GM23338 (cell line): ENCODE data around the gene CRTC3. TPM values are rescaled to one million over a fixed set of nuclear protein-coding genes. Genes with fewer than 3 reads are reported as not detected.

Experiments used
- ATAC-seq: fragments of 200-7000 bp; cut with Tn5 transposase; 3 replicates; pipeline ENCODE4 v1.9.1; 2020
- DNase-seq: peaks from one replicate; pipeline ENCODE4 v3.0.0-alpha.2; 2015; ENCODE audit warnings: low spot score
- H2AFZ ChIP-seq: fragments of 200-600 bp; sonication (generic); 2 replicates; pipeline ENCODE4 v1.8.0; 2016; ENCODE audit warnings: antibody characterized with exemption, mild to moderate bottlenecking, moderate library complexity
- H3F3A ChIP-seq: fragments of 200-600 bp; sonication (generic); replicated peaks from 2 replicates; pipeline ENCODE4 v1.8.0; 2017; ENCODE audit warnings: antibody characterized with exemption, mixed run types, low read depth
- H3K27ac ChIP-seq: fragments of 200-600 bp; sonication (generic); 2 replicates; pipeline ENCODE4 v1.6.1; 2016; ENCODE audit warnings: low read depth
- H3K27me3 ChIP-seq: fragments of 200-600 bp; sonication (generic); 2 replicates; pipeline ENCODE4 v1.8.0; 2016; ENCODE audit warnings: mild to moderate bottlenecking, mixed run types, moderate library complexity; ENCODE audit not compliant: insufficient read depth
- H3K36me3 ChIP-seq: fragments of 200-600 bp; sonication (generic); 2 replicates; pipeline ENCODE4 v1.8.0; 2016; ENCODE audit warnings: mild to moderate bottlenecking; ENCODE audit not compliant: insufficient read depth
- H3K4me1 ChIP-seq: fragments of 200-600 bp; sonication (generic); 2 replicates; pipeline ENCODE4 v1.8.0; 2016; ENCODE audit warnings: mild to moderate bottlenecking, moderate library complexity; ENCODE audit not compliant: insufficient read depth
- H3K4me2 ChIP-seq: fragments of 200-600 bp; sonication (generic); 2 replicates; pipeline ENCODE4 v1.7.1; 2017; ENCODE audit warnings: mixed run types
- H3K4me3 ChIP-seq: fragments of 200-600 bp; sonication (generic); 2 replicates; pipeline ENCODE4 v1.6.1; 2016; ENCODE audit warnings: mixed run types
- H3K79me2 ChIP-seq: fragments of 200-600 bp; sonication (generic); replicated peaks from 2 replicates; pipeline ENCODE4 v1.8.0; 2017; ENCODE audit warnings: mild to moderate bottlenecking; ENCODE audit not compliant: insufficient read depth
- H3K9me2 ChIP-seq: fragments of 200-600 bp; sonication (generic); 2 replicates; pipeline ENCODE4 v1.8.0; 2017; ENCODE audit not compliant: insufficient read depth
- H4K20me1 ChIP-seq: fragments of 200-600 bp; sonication (generic); replicated peaks from 2 replicates; pipeline ENCODE4 v1.8.0; 2017; ENCODE audit warnings: mild to moderate bottlenecking; ENCODE audit not compliant: insufficient read depth
- H3K27ac Mint-ChIP-seq: 2 replicates; pipeline ENCODE4 v1.8.0; 2020; ENCODE audit warnings: inconsistent platforms, mild to moderate bottlenecking, moderate library complexity, mixed read lengths
- H3K27me3 Mint-ChIP-seq: 3 replicates; pipeline ENCODE4 v1.8.0; 2022; ENCODE audit warnings: low read depth, mild to moderate bottlenecking, moderate library complexity, mixed read lengths, inconsistent platforms; ENCODE audit not compliant: insufficient read depth, poor library complexity
- H3K36me3 Mint-ChIP-seq: 3 replicates; pipeline ENCODE4 v1.8.0; 2021; ENCODE audit warnings: low read depth, mild to moderate bottlenecking, inconsistent platforms, moderate library complexity, mixed read lengths
- H3K4me1 Mint-ChIP-seq: 3 replicates; pipeline ENCODE4 v1.8.0; 2020; ENCODE audit warnings: mild to moderate bottlenecking, inconsistent platforms, mixed read lengths
- H3K4me3 Mint-ChIP-seq: 3 replicates; pipeline ENCODE4 v1.8.0; 2021; ENCODE audit warnings: moderate library complexity, mild to moderate bottlenecking, inconsistent platforms, mixed read lengths
- H3K9me3 Mint-ChIP-seq: 3 replicates; pipeline ENCODE4 v1.8.0; 2020; ENCODE audit warnings: moderate library complexity, mild to moderate bottlenecking, inconsistent platforms, mixed read lengths
- CREB1 ChIP-seq: fragments of 250-450 bp; sonication (Bioruptor Pico); IDR thresholded peaks from 2 replicates; pipeline ENCODE4 v1.5.0; 2020; ENCODE audit warnings: low read depth, mild to moderate bottlenecking, moderate library complexity
- ETS1 ChIP-seq: IDR thresholded peaks from 2 replicates; pipeline ENCODE4 v1.6.1; 2016; ENCODE audit warnings: antibody characterized with exemption
- EZH2 ChIP-seq: fragments of 200-600 bp; sonication (generic); IDR thresholded peaks from one replicate; pipeline ENCODE4 v1.8.0; 2017; ENCODE audit warnings: antibody characterized with exemption, mild to moderate bottlenecking, low read depth; ENCODE audit not compliant: unreplicated experiment
- EZH2phosphoT487 ChIP-seq: fragments of 200-600 bp; sonication (generic); IDR thresholded peaks from one replicate; pipeline ENCODE4 v1.8.1; 2018; ENCODE audit warnings: antibody characterized with exemption; ENCODE audit not compliant: unreplicated experiment
- JUNB ChIP-seq: IDR thresholded peaks from one replicate; pipeline ENCODE4 v1.6.1; 2016; ENCODE audit warnings: antibody characterized with exemption; ENCODE audit not compliant: unreplicated experiment
- STAT1 ChIP-seq: IDR thresholded peaks from one replicate; pipeline ENCODE4 v1.6.1; 2016; ENCODE audit warnings: antibody characterized with exemption; ENCODE audit not compliant: unreplicated experiment
- ZNF331 ChIP-seq: fragments of 250-450 bp; sonication (Bioruptor Pico); IDR thresholded peaks from 2 replicates; pipeline ENCODE4 v1.5.0; 2020; ENCODE audit warnings: low read depth, mild to moderate bottlenecking, moderate library complexity
- polyA plus RNA-seq: library from polyadenylated mRNA; unstranded; fragments of >200 nt; fragmentation: Nextera tagmentation; extraction: Ambion mirVana; gene quantifications from 2 replicates; pipeline ENCODE4 v1.2.1, GENCODE V29; 2016
- total RNA-seq: library from RNA; depleted of rRNA; stranded (reverse); fragments of >200 nt; shearing (Covaris generic); gene quantifications from 2 replicates; pipeline ENCODE4 v1.2.3, GENCODE V29; 2014
- TF ChIP-seq, protein P1 (sequence below), 2 experiments: fragments of 200-600 bp in 1 of 2; sonication (generic) in 1 of 2; conservative IDR thresholded peaks; 2 replicates each; pipeline versions ENCODE4 v1.5.1 to v1.6.1; 2016 to 2017; ENCODE audit warnings: antibody characterized with exemption in 2 of 2, low read depth in 2 of 2, mild to moderate bottlenecking in 2 of 2, moderate library complexity in 1 of 2
- TF ChIP-seq, protein P2 (sequence below): IDR thresholded peaks from one replicate; pipeline ENCODE4 v1.6.1; 2018; ENCODE audit warnings: antibody characterized with exemption; ENCODE audit not compliant: unreplicated experiment

CRTC3 gene
- total and polyA plus RNA-seq, 2 experiments from 2014 or later: 2.8 to 3.8 TPM

- TF ChIP-seq EZH2phosphoT487: no peak
- no peak for TF ChIP-seq CREB1 (CRISPR knock-in tag)
- TF ChIP-seq, protein P1, sequence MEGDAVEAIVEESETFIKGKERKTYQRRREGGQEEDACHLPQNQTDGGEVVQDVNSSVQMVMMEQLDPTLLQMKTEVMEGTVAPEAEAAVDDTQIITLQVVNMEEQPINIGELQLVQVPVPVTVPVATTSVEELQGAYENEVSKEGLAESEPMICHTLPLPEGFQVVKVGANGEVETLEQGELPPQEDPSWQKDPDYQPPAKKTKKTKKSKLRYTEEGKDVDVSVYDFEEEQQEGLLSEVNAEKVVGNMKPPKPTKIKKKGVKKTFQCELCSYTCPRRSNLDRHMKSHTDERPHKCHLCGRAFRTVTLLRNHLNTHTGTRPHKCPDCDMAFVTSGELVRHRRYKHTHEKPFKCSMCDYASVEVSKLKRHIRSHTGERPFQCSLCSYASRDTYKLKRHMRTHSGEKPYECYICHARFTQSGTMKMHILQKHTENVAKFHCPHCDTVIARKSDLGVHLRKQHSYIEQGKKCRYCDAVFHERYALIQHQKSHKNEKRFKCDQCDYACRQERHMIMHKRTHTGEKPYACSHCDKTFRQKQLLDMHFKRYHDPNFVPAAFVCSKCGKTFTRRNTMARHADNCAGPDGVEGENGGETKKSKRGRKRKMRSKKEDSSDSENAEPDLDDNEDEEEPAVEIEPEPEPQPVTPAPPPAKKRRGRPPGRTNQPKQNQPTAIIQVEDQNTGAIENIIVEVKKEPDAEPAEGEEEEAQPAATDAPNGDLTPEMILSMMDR (conservative IDR thresholded peaks at IDR 0.05; ENCODE audit: low read depth in 2 of 2): no peak
- no peak for TF ChIP-seq ZNF331 (CRISPR knock-in tag)
- no peak for TF ChIP-seq STAT1
- TF ChIP-seq EZH2: no peak
Observed at GRCh38 chr15:90580541-90580940, 50.8 kb downstream of the CRTC3 start (continued).

DNA sequence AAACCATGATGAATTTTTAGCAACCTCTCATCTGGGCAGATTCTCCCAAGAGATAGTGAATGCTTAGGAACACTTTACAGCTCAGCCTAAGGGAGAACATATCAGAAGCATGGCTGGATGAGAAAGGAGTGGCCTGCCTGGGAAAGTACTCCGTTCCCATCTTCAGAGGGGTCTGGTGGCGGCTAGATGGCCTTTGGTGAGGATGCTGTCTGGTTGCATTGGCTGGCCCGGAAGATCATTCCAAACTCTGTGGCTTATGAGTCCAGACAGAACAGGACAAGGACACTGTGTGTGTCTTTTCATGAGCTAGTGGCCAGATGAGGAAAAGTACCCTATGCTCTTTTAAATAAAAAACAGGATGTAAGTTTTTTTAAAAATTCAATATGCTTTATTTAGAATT lies 51.2 kb downstream of the CRTC3 start:
- Mint-ChIP-seq H3K4me1 (peaks cover 59% of the 10 kb centered on the region), H3K9me3 (no peaks in the 10 kb centered on the region), H3K27ac (no peak overlapping the region), H3K36me3 (no peaks in the 10 kb centered on the region), H3K4me3 (no peak overlapping the region), H3K27me3 (peaks cover 6% of the 10 kb centered on the region)
- Histone ChIP-seq H3K27ac (no peak overlapping the region), H3K4me2 (no peak overlapping the region), H3K27me3 (peaks cover 22% of the 10 kb centered on the region), H3F3A (peaks cover 11% of the 10 kb centered on the region; the same call in 1 of the 2 replicates), H3K9me2 (no peaks in the 10 kb centered on the region), H3K4me1 (peaks cover 64% of the 10 kb centered on the region), H3K36me3 (no peaks in the 10 kb centered on the region), H3K79me2 (no peaks in the 10 kb centered on the region), H3K4me3 (no peak overlapping the region), H4K20me1 (no peaks in the 10 kb centered on the region), H2AFZ (no peak overlapping the region)
- ATAC-seq (no peak), DNase-seq (no peak)
- TF ChIP-seq JUNB (no peak), ZNF331 (CRISPR knock-in tag) (no peak), EZH2 (no peak), EZH2phosphoT487 (no peak), ETS1 (no peak), CREB1 (CRISPR knock-in tag) (no peak)
- TF ChIP-seq, protein P1 (conservative IDR thresholded peaks at IDR 0.05; ENCODE audit: low read depth in 2 of 2): no peak
- TF ChIP-seq, protein P2, sequence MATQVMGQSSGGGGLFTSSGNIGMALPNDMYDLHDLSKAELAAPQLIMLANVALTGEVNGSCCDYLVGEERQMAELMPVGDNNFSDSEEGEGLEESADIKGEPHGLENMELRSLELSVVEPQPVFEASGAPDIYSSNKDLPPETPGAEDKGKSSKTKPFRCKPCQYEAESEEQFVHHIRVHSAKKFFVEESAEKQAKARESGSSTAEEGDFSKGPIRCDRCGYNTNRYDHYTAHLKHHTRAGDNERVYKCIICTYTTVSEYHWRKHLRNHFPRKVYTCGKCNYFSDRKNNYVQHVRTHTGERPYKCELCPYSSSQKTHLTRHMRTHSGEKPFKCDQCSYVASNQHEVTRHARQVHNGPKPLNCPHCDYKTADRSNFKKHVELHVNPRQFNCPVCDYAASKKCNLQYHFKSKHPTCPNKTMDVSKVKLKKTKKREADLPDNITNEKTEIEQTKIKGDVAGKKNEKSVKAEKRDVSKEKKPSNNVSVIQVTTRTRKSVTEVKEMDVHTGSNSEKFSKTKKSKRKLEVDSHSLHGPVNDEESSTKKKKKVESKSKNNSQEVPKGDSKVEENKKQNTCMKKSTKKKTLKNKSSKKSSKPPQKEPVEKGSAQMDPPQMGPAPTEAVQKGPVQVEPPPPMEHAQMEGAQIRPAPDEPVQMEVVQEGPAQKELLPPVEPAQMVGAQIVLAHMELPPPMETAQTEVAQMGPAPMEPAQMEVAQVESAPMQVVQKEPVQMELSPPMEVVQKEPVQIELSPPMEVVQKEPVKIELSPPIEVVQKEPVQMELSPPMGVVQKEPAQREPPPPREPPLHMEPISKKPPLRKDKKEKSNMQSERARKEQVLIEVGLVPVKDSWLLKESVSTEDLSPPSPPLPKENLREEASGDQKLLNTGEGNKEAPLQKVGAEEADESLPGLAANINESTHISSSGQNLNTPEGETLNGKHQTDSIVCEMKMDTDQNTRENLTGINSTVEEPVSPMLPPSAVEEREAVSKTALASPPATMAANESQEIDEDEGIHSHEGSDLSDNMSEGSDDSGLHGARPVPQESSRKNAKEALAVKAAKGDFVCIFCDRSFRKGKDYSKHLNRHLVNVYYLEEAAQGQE: no peak
